ENCODE results near the gene SOCS7.

Gene SOCS7

GRCh38 chr17:38343608-38344419, 7.8 kb upstream of the SOCS7 start, which contains the start of gene GPR179:
TSS of gene GPR179 (minus strand) at chr17:38343956. CDS start at chr17:38343789, 167 bp downstream.
- no peak for TF ChIP-seq CTCF (IDR thresholded peaks at IDR 0.05; ENCODE audit: low read length, missing control alignments)
- no peak within 1 kb of the TSS for H3K4me3 ChIP-seq (replicated peaks; ENCODE audit: low read depth, low read length)
- DNase-seq (ENCODE audit: low read depth) = no peak

GRCh38 chr17:38344420-38344745, 7.3 kb upstream of the SOCS7 start:
- no peak for TF ChIP-seq CTCF (IDR thresholded peaks at IDR 0.05; ENCODE audit: low read length, missing control alignments)
- no peak for DNase-seq (ENCODE audit: low read depth)
- no peak overlapping the region for H3K4me3 ChIP-seq (replicated peaks; ENCODE audit: low read depth, low read length)

- no peak for TF ChIP-seq CTCF (IDR thresholded peaks at IDR 0.05; ENCODE audit: low read length, missing control alignments)
- no peak for DNase-seq (ENCODE audit: low read depth)
- no peak overlapping the region for H3K4me3 ChIP-seq (replicated peaks; ENCODE audit: low read depth, low read length)
These were observed 5.9 kb upstream of the SOCS7 start for GRCh38 chr17:38345743-38346142.

GRCh38 chr17:38349097-38349730, 2.4 kb upstream of the SOCS7 start:
- TF ChIP-seq CTCF (IDR thresholded peaks at IDR 0.05; ENCODE audit: low read length, missing control alignments) = peak; percentile 99
- peak; percentile 87 for DNase-seq (ENCODE audit: low read depth)
- H3K4me3 ChIP-seq (replicated peaks; ENCODE audit: low read depth, low read length) = no peak overlapping the region

GRCh38 chr17:38350035-38350434, 1.6 kb upstream of the SOCS7 start:
- no peak for DNase-seq (ENCODE audit: low read depth)
- TF ChIP-seq CTCF (IDR thresholded peaks at IDR 0.05; ENCODE audit: low read length, missing control alignments) = no peak
- no peak overlapping the region for H3K4me3 ChIP-seq (replicated peaks; ENCODE audit: low read depth, low read length)

- peak overlapping the region; percentile 71 for H3K4me3 ChIP-seq (replicated peaks; ENCODE audit: low read depth, low read length)
- no peak for TF ChIP-seq CTCF (IDR thresholded peaks at IDR 0.05; ENCODE audit: low read length, missing control alignments)
These were observed 821 bp downstream of the SOCS7 start for GRCh38 chr17:38352245-38353085.

More at GRCh38 chr17:38352245-38353085, 821 bp downstream of the SOCS7 start:
- peak; percentile 22 for DNase-seq (ENCODE audit: low read depth)

All from fibroblast of pulmonary artery (primary cell).